ENCODE data around the gene ZNF790.

The ZNF790 gene

GRCh38 chr19:36837906-36838783 lies at the start of gene ZNF790:
Gene ZNF790 (minus strand): TSS chr19:36838387. CDS start chr19:36825619, 12,768 bp downstream.
- H3K4me3 ChIP-seq (ENCODE audit: control insufficient read depth, low read depth, low read length): peak within 1 kb of the TSS; percentile 82
- peak; percentile 74 for DNase-seq (ENCODE audit: low read depth)
- no peak for TF ChIP-seq CTCF (IDR thresholded peaks at IDR 0.05; ENCODE audit: control insufficient read depth, insufficient read depth, low read depth, low read length, missing control alignments)

GRCh38 chr19:36876993-36877938 lies 39.1 kb upstream of the ZNF790 start:
- H3K4me3 ChIP-seq (ENCODE audit: control insufficient read depth, low read depth, low read length): no peak overlapping the region
- no peak for DNase-seq (ENCODE audit: low read depth)
- no peak for TF ChIP-seq CTCF (IDR thresholded peaks at IDR 0.05; ENCODE audit: control insufficient read depth, insufficient read depth, low read depth, low read length, missing control alignments)

- peak overlapping the region; percentile 70 for H3K4me3 ChIP-seq (ENCODE audit: control insufficient read depth, low read depth, low read length)
- no peak for TF ChIP-seq CTCF (IDR thresholded peaks at IDR 0.05; ENCODE audit: control insufficient read depth, insufficient read depth, low read depth, low read length, missing control alignments)
Observed at GRCh38 chr19:36851898-36852297, 13.7 kb upstream of the ZNF790 start.

GRCh38 chr19:36850559-36851442 lies 12.6 kb upstream of the ZNF790 start, which contains the start of gene ZNF345:
Gene ZNF345 (plus strand): TSS chr19:36850876. CDS start chr19:36876831, 25,955 bp downstream.
- H3K4me3 ChIP-seq (ENCODE audit: control insufficient read depth, low read depth, low read length): peak within 1 kb of the TSS; percentile 70
- no peak for TF ChIP-seq CTCF (IDR thresholded peaks at IDR 0.05; ENCODE audit: control insufficient read depth, insufficient read depth, low read depth, low read length, missing control alignments)
- peak; percentile 71 for DNase-seq (ENCODE audit: low read depth)

More at GRCh38 chr19:36851898-36852297, 13.7 kb upstream of the ZNF790 start:
- no peak for DNase-seq (ENCODE audit: low read depth)

- H3K4me3 ChIP-seq (ENCODE audit: control insufficient read depth, low read depth, low read length): peak overlapping the region; percentile 70
- no peak for TF ChIP-seq CTCF (IDR thresholded peaks at IDR 0.05; ENCODE audit: control insufficient read depth, insufficient read depth, low read depth, low read length, missing control alignments)
- DNase-seq (ENCODE audit: low read depth): peak; percentile 50
Observed at GRCh38 chr19:36849701-36850558, 11.7 kb upstream of the ZNF790 start.

Data from AG09309 (cell line).